Left colon (tissue), 2 donors: ENCODE measurements around the gene ZBTB8OS. TPM values are rescaled to one million over a fixed set of nuclear protein-coding genes. Genes with fewer than 3 reads are reported as not detected.
A peak's percentile ranks its signal among the peaks of the same experiment; 100 is the strongest.

ENCODE experiments used
- ATAC-seq: fragments of 200-7000 bp; cut with Tn5 transposase; one replicate; pipeline ENCODE4 v1.9.1; 2020; ENCODE audit warnings: mild to moderate bottlenecking, moderate library complexity
- DNase-seq, 2 donors: peaks; one replicate each; pipeline ENCODE4 v3.0.0-alpha.2; 2020
- intact Hi-C, 2 donors: fragments of 100-400 bp; cut with DNase I in 1 of 2; cut with micrococcal nuclease in 1 of 2; formaldehyde crosslinking; loops; one replicate each; pipeline versions ENCODE4 v1.11.2 to v1.14.0; 2022; cut with DNase I, micrococcal nuclease
- total RNA-seq, 2 donors: library from RNA; stranded (reverse); fragmentation: NEBNext Ultra II Directional; extraction: Animal tissue kit (Norgen Biotek cat#: 25700); gene quantifications; one replicate each; pipeline ENCODE4 v1.2.1, GENCODE V29; 2021
- donor health status: DM: no; HTN: no; CAD: no.
- donor health status: DM: yes; HTN: yes; CAD: no.

ZBTB8OS gene
- total RNA-seq, 2 donors from 2014 or later, result 44.0 to 44.1 TPM

- ATAC-seq, result no peak
- intact Hi-C loops, result no loop called here
- DNase-seq, result no peak
Observed at GRCh38 chr1:32619701-32620485, 30.5 kb downstream of the ZBTB8OS start.

GRCh38 chr1:32618673-32619221 is 31.6 kb downstream of the ZBTB8OS start:
- DNase-seq (no peak), ATAC-seq (no peak)
- intact Hi-C loops, result no loop called here

- intact Hi-C loops, result no loop called here
- no peak for ATAC-seq
- no peak for DNase-seq
Observed at GRCh38 chr1:32613472-32613871, 36.9 kb downstream of the ZBTB8OS start.

- ATAC-seq (peak; percentile 99), DNase-seq (peak; percentile 91)
- intact Hi-C loops, result no loop called here
Observed at GRCh38 chr1:32612189-32612881, 38.0 kb downstream of the ZBTB8OS start.

- no peak for ATAC-seq
- intact Hi-C loops, result no loop called here
Observed at GRCh38 chr1:32611859-32612188, 38.5 kb downstream of the ZBTB8OS start.

GRCh38 chr1:32609180-32609579 is 41.2 kb downstream of the ZBTB8OS start:
- intact Hi-C loops, result no loop called here
- ATAC-seq, result no peak

More at GRCh38 chr1:32611859-32612188, 38.5 kb downstream of the ZBTB8OS start:
- DNase-seq, result no peak

GRCh38 chr1:32606565-32607371 is 43.6 kb downstream of the ZBTB8OS start:
- DNase-seq, result no peak
- no peak for ATAC-seq
- intact Hi-C loops, result no loop called here

More at GRCh38 chr1:32609180-32609579, 41.2 kb downstream of the ZBTB8OS start:
- DNase-seq, result no peak

GRCh38 chr1:32605711-32606424 is 44.5 kb downstream of the ZBTB8OS start:
- intact Hi-C loops, result no loop called here
- no peak for DNase-seq
- no peak for ATAC-seq

GRCh38 chr1:32600034-32600433 is 50.3 kb downstream of the ZBTB8OS start:
- intact Hi-C loops, result no loop called here
- DNase-seq, result no peak

GRCh38 chr1:32592943-32593342 is 57.4 kb downstream of the ZBTB8OS start:
- DNase-seq (no peak), ATAC-seq (no peak)

More at GRCh38 chr1:32600034-32600433, 50.3 kb downstream of the ZBTB8OS start:
- no peak for ATAC-seq

GRCh38 chr1:32580348-32581017 is 69.9 kb downstream of the ZBTB8OS start:
- intact Hi-C loops, result no loop called here
- ATAC-seq, result no peak
- DNase-seq, result no peak

More at GRCh38 chr1:32592943-32593342, 57.4 kb downstream of the ZBTB8OS start:
- intact Hi-C loops, result no loop called here

Other genes starting within 250 kb of the ZBTB8OS start
- gene ZBTB8B, start 185.5 kb downstream of the ZBTB8OS start, total RNA-seq, result not detected
- gene ZBTB8A, start 111.1 kb downstream of the ZBTB8OS start, total RNA-seq, result 1 to 10 TPM; 6.0 to 6.7 TPM
- 100 to 1,000 TPM; 128 to 129 TPM for gene RBBP4, start 658 bp upstream of the ZBTB8OS start, total RNA-seq
- gene SYNC, start 52.2 kb upstream of the ZBTB8OS start, total RNA-seq, result 10 to 100 TPM; 16.4 to 20.3 TPM
- gene YARS1, start 166.8 kb upstream of the ZBTB8OS start, total RNA-seq, result 10 to 100 TPM; 41.7 to 88.3 TPM
- gene S100PBP, start 167.1 kb upstream of the ZBTB8OS start, total RNA-seq, result 10 to 100 TPM; 29.1 to 29.5 TPM
- under 1 TPM; 0.22 to 0.85 TPM for gene FNDC5, start 220.4 kb upstream of the ZBTB8OS start, total RNA-seq
- gene HPCA, start 235.9 kb upstream of the ZBTB8OS start, total RNA-seq, result 1 to 10 TPM; 1.5 to 1.9 TPM